IPS-18c (cell line): ENCODE measurements around the gene TAS2R20.
"Not testable (repeated sequence)": the region's sequence is repeated elsewhere in the genome, so short reads cannot be mapped to it uniquely, and the experiment has no call there.

ENCODE experiments used
- H3K4me3 ChIP-seq: 2 replicates; pipeline ENCODE4 v1.7.0; 2013; ENCODE audit warnings: low read depth, mild to moderate bottlenecking, low read length, moderate library complexity; ENCODE audit not compliant: insufficient read depth
- H3K9me3 ChIP-seq: one replicate; pipeline ENCODE4 v1.6.1; 2013; ENCODE audit warnings: mild to moderate bottlenecking, low read length, moderate library complexity; ENCODE audit not compliant: control insufficient read depth, insufficient read depth

TAS2R20 gene, protein sequence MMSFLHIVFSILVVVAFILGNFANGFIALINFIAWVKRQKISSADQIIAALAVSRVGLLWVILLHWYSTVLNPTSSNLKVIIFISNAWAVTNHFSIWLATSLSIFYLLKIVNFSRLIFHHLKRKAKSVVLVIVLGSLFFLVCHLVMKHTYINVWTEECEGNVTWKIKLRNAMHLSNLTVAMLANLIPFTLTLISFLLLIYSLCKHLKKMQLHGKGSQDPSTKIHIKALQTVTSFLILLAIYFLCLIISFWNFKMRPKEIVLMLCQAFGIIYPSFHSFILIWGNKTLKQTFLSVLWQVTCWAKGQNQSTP

DNA sequence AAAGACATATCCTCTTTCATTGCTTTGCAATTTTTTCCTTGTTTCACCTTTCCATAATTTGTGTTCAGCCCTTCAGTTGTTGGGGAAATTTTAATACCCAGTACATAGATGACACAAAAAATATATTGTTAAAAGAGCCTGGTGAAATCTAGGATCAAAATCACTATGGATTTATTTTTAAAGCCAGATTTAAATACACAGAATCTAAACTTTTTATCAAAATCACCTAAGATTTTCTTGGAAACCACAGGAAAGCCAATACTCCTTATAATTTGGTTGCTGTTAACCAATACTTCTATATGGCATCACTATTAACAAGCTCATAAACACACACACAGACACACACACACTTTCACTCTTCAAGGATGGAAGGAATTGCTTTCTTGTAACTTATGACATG is at the start of gene TAS2R20:
TAS2R20 (minus strand) TSS at position 101 of the 400 bp plus-strand sequence. CDS start 429 bp downstream, outside the sequence.
- H3K4me3 ChIP-seq: no peak within 1 kb of the TSS
- no peaks in the 10 kb centered on the region for H3K9me3 ChIP-seq

DNA sequence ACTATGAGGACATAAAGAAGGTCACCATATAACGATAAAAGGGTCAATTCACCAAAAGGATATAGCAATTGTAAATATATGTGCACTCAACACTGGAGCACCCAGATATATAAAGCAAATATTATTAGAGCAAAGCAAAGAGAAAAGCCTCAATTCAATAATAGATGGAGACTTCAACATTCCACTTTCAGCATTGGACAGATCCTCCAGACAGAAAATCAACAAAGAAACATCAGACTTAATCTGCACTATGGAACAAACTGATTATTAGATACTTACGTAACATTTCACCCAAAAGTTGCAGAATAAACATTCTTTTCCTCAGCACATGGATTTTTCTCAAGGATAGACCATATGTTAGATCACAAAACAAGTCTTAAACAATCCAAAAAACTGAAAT is 43.3 kb upstream of the TAS2R20 start:
- H3K4me3 ChIP-seq, H3K9me3 ChIP-seq: not testable (repeated sequence)

DNA sequence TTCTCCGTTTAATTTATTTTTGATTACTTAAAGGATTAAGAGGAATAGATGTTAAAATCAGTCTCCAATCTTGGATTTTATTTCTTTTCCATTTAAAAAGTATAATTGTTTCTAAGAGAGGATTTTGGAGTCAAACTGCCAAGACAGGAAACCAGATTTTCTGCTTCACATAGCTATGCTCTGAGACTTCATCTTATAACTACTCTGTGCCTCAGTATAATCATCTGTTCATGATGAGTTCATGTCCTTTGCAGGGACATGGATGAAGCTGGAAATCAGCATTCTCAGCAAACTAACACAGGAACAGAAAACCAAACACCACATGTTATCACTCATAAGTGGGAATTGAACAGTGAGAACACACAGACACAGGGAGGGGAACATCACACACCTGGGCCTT is 42.1 kb upstream of the TAS2R20 start:
- H3K4me3 ChIP-seq: no peak overlapping the region
- H3K9me3 ChIP-seq: no peaks in the 10 kb centered on the region

DNA sequence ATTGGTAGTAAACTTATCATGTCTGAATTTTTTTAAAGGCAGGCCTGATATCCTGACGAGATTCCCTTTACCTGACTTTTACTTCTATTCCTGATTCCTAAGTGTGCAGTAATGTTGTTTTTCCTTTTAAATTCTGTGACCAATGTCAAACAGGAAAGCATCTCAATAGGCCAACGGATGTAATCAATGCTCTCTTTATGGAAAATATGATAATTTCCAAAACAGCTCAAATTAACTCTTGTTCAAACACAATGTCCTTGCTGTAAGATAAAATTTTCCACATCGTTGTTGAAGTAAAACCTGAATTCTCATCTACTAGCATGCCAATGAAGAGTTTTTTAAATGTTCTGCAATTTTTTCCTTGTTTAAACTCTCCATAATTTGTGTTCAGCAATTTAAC is 41.1 kb upstream of the TAS2R20 start:
- no peaks in the 10 kb centered on the region for H3K9me3 ChIP-seq
- H3K4me3 ChIP-seq: no peak overlapping the region

DNA sequence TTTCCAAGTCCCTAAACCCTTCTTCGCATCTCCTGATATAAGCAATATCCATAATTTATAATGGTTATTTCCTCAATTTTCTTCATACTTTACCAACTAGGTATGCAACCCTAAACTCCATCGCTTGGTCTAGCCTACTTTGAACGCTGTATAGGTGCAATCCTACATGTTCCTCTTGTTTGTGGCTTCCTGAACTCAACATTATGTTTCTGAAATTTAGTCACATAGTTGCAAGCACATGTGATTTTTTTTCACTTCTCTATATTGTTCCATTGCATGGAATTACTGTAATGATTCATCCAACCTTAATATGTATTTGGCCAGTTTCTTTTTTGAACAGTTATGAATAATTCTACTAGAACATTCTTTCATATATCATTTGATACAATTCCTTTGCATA is 35.9 kb upstream of the TAS2R20 start:
- H3K4me3 ChIP-seq, H3K9me3 ChIP-seq: not testable (repeated sequence)

DNA sequence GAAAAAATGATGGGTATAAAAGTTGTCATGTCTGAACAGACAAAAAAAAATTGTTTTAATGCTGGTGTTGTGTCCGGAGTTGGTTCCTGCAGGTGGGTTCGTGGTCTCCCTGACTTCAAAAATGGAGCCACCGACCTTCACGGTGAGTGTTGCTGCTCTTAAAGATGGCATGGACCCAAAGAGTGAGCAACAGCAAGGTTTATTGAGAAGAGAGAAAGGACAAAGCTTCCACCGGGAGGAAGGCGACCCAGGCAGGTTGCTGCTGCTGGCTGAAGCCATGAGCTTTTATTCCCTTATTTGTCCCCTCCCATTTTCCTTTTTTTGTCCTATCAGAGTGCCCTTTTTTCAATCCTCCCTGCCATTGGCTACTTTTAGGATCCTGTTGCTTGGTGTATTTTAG is 33.2 kb upstream of the TAS2R20 start, which contains the start of gene TAS2R31:
TAS2R31 (minus strand) TSS at position 101 of the 400 bp plus-strand sequence; CDS start at position 29, 72 bp downstream.
- Histone ChIP-seq H3K9me3 (no peaks in the 10 kb centered on the region), H3K4me3 (no peak within 1 kb of the TSS)

DNA sequence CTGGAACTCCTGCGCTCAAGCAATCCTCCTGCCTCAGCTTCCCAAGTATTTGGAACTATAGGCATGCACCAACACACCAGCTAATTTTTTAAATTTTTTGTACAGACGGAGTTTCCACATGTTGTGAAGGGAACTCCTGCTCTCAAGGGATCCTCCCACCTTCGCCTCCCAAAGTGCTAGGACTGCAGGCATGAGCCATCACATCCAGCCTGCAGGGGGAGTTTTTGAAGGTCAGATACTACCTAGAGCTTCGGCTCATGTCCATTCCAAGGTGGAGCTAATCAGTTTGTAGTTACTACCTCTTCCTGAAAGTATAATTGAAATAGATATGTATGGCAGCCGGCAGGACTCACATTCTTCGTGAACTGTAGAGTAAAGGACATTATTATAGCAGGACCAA is 28.0 kb upstream of the TAS2R20 start:
- Histone ChIP-seq H3K9me3 (no peaks in the 10 kb centered on the region), H3K4me3 (no peak overlapping the region)

DNA sequence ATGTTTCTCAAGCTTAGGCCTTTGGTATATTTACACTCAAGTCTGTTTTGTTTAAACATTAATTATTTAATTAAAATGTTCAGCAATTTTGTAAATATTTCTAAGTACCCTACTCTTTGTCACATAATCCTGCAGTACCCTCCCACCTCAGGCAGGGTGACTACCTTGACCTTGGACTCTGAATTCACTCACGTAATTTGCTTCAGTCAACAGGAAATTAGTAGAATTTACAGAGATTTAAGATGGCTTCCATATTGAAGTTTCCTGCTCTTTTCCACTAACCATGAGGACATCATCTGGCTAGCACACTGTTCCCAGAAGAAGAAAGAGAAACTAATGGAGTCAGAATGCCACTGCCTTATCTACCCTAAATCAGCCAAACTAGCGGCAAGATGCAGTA is 25.3 kb upstream of the TAS2R20 start:
- no peak overlapping the region for H3K4me3 ChIP-seq
- H3K9me3 ChIP-seq: no peaks in the 10 kb centered on the region

DNA sequence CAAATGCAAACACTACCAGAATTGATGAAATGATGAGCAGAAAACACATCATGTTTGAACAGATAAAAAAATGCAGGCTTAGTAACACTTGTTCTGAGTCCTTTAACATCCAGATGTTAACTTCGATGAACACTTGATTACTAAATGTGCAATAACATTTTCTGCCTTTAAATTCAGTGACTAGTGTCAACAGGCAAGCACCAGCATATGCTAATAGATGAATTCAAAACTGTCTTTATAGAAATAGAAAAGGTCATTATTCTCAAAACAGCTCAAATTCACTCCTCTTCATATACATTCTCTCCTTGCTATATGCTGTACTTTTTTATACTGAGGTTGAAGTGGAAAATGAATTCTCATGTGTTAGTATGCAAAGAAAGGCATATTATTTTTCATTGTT is 24.4 kb upstream of the TAS2R20 start, which contains the start of gene TAS2R19:
TAS2R19 (minus strand) TSS at position 101 of the 400 bp plus-strand sequence; CDS start at position 52, 49 bp downstream.
- no peaks in the 10 kb centered on the region for H3K9me3 ChIP-seq
- no peak within 1 kb of the TSS for H3K4me3 ChIP-seq

DNA sequence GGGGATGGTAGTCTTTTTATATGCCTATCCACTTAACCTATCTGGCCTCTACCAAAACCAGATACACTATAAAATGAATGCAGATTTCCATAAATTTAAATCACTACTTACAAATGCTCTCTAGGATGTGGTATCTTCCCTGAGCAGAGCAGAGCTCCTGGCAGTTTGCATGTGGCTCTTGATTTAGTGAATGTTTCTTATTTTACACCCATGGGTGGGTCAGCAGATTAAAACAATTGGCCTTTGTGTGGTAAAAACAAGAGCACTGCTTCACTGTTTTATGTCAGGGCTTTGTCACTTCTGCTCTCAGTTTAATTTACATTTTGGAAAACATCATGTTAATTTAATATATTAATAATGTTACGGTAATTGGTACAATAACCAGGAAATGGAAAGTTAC is 18.8 kb upstream of the TAS2R20 start:
- H3K9me3 ChIP-seq: no peaks in the 10 kb centered on the region
- H3K4me3 ChIP-seq: no peak overlapping the region

DNA sequence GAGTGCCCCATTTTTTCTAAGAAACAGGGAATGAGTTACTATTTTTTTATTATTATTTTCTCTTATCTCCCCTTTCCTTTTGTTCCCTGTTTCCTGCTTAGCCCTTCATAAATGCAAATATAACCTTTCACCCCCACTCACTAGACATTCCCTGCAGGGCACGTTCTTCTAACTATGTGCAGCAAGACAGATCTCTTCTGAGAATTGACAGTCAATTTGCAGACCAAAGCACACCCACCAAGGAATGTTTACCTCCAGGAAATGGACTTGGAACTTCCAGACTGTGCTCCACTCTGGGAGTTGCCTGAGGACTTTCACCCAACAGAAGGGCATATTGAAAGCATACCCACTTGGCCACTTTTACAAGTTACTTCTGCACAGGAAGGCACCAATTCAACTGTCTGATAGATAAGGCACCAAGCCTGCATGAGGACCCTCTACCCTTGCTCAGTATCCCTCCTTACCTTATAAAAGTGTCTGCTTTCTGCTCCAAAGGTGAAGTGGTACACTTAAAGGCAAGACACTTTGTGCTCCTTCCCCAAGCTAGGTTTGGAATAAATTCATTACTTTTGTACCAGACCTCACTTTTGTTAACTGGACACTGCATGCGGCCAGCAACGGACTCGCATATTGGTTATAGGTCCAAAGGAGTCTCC is 17.8 kb upstream of the TAS2R20 start:
- H3K4me3 ChIP-seq: no peak overlapping the region
- H3K9me3 ChIP-seq: no peaks in the 10 kb centered on the region

DNA sequence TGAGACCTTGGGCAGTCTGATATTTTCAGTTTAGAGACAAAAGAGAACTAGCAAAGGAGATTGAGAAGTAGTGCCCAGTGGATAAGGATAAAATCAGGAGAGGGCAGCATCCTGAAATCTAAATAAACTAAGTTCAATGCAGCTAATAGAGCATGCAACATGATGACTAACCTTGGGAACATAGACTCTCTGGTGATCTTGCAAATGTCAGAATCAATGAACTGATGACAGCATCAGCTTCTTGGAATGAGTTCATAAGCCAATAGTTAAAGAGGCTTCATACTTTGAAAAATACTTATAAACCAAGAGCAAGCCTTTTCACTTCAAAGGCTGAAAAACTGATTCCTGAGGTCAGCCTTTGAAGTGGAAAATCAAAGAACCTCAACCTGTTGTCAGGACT is 16.1 kb upstream of the TAS2R20 start:
- Histone ChIP-seq H3K4me3 (no peak overlapping the region), H3K9me3 (no peaks in the 10 kb centered on the region)

DNA sequence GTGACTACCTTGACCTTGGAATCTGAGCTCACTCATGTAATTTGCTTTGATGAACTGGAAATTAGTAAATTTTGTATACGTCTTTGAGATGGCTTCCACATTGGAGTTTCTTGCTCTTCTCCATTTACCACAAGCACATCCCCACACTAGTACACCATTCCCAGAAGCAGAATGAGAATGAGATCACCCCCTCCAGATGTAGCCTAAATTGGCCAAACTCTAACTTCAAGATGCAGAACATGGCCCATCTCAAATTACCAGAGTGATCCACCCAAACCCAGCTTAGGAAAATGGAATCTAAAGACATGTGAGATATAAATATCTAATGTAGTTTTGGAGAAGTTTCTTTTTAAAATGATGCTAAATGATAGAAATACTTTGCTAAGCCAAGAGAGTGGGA is 9.5 kb upstream of the TAS2R20 start:
- no peaks in the 10 kb centered on the region for H3K9me3 ChIP-seq
- no peak overlapping the region for H3K4me3 ChIP-seq

DNA sequence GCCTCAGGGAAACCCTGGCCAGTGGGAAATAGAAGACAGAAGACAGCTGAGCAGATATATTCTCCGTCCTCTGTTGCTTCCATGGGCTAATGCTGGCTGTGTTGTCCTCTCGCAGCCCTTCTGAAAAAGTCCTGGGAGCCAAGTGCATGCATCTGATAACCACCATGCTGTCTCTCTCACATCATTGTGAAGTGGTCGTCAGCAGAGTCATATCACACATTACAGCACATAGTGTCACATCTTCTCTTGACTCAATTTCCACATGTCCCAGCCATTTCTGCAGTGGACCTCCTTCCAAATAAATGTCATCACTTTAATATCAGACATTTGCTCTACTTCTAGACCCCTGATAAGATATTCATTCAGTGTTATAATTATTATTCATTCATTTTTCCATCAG is 3.8 kb downstream of the TAS2R20 start:
- H3K4me3 ChIP-seq: no peak overlapping the region
- H3K9me3 ChIP-seq: no peaks in the 10 kb centered on the region

DNA sequence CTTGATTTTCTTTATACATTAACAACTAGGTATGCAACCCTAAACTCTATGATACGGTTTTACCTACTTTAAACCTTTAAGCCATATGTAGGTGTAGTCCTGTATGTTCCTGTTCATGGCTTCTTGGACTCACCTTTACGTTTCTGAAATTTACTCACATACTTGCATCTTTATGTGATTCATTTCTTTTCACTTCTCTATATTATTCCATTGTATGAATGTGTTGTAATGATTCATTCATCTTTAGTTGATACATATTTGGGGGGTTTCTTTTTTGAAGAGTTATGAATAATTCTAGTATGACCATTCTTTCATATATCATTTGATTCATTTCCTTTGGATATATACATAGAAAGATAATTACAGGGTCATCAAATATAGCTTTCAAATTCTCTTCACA is 9.0 kb downstream of the TAS2R20 start:
- Histone ChIP-seq H3K4me3 (no peak overlapping the region), H3K9me3 (no peaks in the 10 kb centered on the region)

DNA sequence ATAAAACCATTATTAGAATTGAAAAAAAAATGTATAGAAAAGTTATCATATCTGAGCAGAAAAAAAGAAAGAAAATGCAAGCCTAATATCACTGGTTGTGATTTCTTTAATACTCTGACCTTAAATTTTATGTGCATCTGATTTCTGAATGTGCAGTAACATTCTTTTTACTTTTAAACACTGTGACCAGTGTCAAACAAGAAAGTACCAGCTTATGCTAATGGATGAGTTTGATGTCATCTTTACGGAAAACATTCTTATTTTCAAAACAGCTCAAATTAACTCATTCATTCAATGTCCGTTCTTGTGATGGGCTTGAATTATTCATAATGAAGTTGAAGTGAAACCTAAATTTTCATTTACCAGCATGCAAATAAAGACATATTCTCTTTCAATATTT is 11.3 kb downstream of the TAS2R20 start, which contains the start of gene TAS2R50:
TAS2R50 (minus strand) TSS at position 101 of the 400 bp plus-strand sequence; CDS start at position 49, 52 bp downstream.
- no peaks in the 10 kb centered on the region for H3K9me3 ChIP-seq
- no peak within 1 kb of the TSS for H3K4me3 ChIP-seq

DNA sequence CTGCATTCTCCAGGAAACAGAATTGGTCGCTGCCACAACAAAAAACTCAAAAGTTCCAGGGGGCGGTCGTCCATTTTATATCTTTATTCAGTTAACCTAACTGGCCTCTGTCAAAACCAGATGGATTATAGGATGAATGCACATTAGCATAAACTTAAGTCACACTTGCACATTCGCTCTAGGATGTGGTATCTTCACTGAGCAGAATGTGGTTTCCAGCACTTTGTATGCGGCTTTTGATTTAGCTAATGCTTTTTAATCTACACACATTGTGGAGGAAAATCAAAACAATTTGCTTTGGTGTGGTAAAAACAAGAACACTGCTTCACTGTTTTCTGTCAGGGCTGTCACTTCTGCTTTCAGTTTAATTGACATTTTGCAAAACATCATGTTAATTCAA is 15.9 kb downstream of the TAS2R20 start:
- no peak overlapping the region for H3K4me3 ChIP-seq
- H3K9me3 ChIP-seq: no peaks in the 10 kb centered on the region

DNA sequence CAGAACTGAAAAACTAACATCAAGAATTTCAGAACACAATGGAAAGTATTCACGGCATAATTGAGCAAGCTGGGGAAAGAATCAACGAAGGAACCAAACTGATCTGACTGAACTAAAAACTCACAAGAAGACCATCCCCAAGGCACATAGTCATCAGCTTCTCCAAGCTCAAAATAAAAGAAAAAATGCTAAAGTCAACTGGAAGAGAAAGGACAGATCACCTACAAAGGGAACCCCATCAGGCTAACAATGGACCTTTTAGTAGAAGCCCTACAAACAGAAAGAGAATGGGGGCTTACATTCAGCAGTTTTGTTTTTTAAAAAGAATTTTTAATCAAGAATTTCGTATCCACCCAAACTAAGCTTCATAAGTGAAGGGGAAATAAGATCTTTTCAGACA is 23.1 kb downstream of the TAS2R20 start:
- no peak overlapping the region for H3K4me3 ChIP-seq

More for the DNA sequence above, 23.1 kb downstream of the TAS2R20 start:
- no peaks in the 10 kb centered on the region for H3K9me3 ChIP-seq
